ENCODE results near the gene ESYT1. TPM values are rescaled to one million over a fixed set of nuclear protein-coding genes. Genes with fewer than 3 reads are reported as not detected.

ESYT1 gene
- total RNA-seq, 1 donor from 2014 or later = 127 TPM

DNA sequence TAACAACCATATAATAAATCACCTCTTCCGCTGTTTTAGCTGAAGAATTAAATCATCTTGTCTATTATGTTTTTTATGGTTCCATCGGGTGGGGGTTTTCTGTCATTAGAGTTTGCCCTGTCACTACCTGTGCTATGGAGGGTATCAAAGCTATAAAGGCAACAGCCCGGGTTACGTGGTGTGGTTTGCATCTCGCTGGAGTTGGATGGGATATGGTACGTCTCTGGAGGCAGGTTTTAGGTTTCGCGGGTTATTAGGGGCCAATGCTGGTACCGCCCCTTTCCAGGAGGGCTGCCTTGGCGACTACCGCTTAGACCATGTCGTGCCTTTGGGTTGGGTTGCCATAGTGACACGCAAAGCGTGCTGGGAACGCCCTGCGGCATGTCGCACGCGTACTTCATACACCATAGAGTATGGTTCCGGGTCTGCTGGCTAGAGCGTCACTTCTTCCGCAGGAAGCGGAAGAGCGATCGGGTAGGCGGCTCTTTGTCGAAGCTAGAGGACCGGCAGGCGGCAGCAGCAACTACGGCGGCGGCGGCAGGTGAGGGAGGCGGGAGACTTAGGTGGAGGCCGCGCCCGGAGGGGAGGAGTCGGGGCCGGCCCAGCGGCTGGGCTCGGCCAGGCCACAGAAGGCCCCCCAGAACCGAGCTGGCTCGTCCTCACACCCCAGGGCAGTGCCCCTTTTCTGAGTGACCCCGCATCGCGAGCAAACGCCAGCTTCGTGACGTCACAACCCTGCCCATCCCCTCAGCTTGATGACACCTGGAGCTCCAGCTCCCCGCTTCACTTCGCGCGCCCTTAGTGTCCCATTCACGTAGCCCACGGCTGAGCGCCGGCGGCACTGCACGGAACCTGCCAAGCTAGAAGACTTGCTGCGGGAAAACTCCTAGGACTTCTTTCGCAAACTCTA, 10.0 kb upstream of the ESYT1 start, which contains the start of gene ZC3H10:
Gene ZC3H10 (plus strand): TSS at position 489 of the 910 bp plus-strand sequence. CDS start 2,297 bp downstream, outside the sequence.
- Mint-ChIP-seq H3K9me3 (ENCODE audit: unreplicated experiment) (no peaks in the 10 kb centered on the region), H3K27ac (ENCODE audit: unreplicated experiment) (peak within 1 kb of the TSS; percentile 98), H3K27me3 (ENCODE audit: unreplicated experiment) (no peaks in the 10 kb centered on the region), H3K4me3 (ENCODE audit: unreplicated experiment) (peak within 1 kb of the TSS; percentile 99), H3K36me3 (ENCODE audit: unreplicated experiment) (peaks cover 31% of the 10 kb centered on the region), H3K4me1 (ENCODE audit: unreplicated experiment) (peaks cover 36% of the 10 kb centered on the region)
- TF ChIP-seq, protein P1, sequence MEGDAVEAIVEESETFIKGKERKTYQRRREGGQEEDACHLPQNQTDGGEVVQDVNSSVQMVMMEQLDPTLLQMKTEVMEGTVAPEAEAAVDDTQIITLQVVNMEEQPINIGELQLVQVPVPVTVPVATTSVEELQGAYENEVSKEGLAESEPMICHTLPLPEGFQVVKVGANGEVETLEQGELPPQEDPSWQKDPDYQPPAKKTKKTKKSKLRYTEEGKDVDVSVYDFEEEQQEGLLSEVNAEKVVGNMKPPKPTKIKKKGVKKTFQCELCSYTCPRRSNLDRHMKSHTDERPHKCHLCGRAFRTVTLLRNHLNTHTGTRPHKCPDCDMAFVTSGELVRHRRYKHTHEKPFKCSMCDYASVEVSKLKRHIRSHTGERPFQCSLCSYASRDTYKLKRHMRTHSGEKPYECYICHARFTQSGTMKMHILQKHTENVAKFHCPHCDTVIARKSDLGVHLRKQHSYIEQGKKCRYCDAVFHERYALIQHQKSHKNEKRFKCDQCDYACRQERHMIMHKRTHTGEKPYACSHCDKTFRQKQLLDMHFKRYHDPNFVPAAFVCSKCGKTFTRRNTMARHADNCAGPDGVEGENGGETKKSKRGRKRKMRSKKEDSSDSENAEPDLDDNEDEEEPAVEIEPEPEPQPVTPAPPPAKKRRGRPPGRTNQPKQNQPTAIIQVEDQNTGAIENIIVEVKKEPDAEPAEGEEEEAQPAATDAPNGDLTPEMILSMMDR (IDR thresholded peaks at IDR 0.05) = peak; percentile 66
- DNase-seq (ENCODE audit: extremely low spot score, unreplicated experiment) = peak; percentile 99

DNA sequence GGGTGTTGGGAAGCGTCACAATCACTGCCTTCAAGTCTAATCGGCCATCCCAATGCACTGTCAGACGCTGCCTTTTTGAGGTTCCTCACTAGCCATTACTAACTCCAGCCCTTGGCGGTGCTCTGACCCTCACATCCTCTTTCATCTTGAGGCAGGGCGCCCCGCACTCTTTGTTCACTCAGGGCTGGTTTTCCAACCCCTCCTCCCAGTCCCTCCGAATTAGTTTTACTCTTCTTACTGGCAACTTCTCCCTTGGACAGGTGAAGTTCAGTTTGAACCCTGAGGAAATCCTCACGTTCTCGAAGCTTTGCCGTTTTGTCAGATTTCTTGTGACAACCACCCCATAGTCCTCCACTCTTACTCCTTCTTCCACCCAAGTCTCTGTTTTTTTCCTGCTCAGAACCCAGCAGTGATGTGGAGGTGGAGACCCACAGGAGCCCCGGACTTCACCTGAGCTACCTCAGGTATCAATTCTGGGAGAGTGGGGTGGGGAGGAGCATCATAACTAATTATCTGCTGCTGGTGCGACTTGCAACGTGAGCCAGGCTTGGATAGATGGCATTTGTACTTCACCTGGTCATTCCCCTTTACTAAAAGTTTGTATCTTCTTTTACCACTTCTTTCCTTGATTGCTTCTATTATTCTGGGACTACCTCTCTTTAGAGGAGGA, 9.2 kb upstream of the ESYT1 start:
- Mint-ChIP-seq H3K27ac (ENCODE audit: unreplicated experiment) (peak overlapping the region; percentile 98), H3K4me1 (ENCODE audit: unreplicated experiment) (peaks cover 36% of the 10 kb centered on the region), H3K9me3 (ENCODE audit: unreplicated experiment) (no peaks in the 10 kb centered on the region), H3K27me3 (ENCODE audit: unreplicated experiment) (no peaks in the 10 kb centered on the region), H3K4me3 (ENCODE audit: unreplicated experiment) (peak overlapping the region; percentile 99), H3K36me3 (ENCODE audit: unreplicated experiment) (peaks cover 23% of the 10 kb centered on the region)
- DNase-seq (ENCODE audit: extremely low spot score, unreplicated experiment) = no peak
- TF ChIP-seq, protein P1 (IDR thresholded peaks at IDR 0.05) = no peak

DNA sequence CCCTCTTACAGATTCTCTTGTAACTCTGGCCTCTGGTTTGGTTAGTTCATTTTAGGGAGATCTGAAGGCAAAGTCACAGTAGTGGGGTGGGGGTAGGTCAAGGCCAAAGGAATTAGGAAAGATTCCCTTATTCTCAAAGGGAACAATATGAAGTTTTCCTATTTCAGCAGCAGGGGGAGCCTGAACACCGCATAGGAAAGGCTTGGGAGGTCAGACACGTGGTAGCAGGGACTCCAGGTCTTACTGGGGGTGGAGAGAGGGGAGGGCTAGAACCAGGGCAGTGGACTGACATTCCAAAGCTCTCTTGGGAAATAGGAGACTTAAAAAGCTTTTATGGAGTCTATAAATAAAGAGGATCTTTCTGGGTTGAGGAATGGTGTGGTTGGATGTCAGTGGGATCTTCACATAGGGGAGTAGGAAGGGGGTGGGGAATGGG, 8.7 kb upstream of the ESYT1 start:
- Mint-ChIP-seq H3K4me3 (ENCODE audit: unreplicated experiment) (peak overlapping the region; percentile 99), H3K9me3 (ENCODE audit: unreplicated experiment) (no peaks in the 10 kb centered on the region), H3K27ac (ENCODE audit: unreplicated experiment) (peak overlapping the region; percentile 98), H3K4me1 (ENCODE audit: unreplicated experiment) (peaks cover 36% of the 10 kb centered on the region), H3K36me3 (ENCODE audit: unreplicated experiment) (peaks cover 21% of the 10 kb centered on the region), H3K27me3 (ENCODE audit: unreplicated experiment) (no peaks in the 10 kb centered on the region)
- DNase-seq (ENCODE audit: extremely low spot score, unreplicated experiment) = no peak
- TF ChIP-seq, protein P1 (IDR thresholded peaks at IDR 0.05) = peak; percentile 78

DNA sequence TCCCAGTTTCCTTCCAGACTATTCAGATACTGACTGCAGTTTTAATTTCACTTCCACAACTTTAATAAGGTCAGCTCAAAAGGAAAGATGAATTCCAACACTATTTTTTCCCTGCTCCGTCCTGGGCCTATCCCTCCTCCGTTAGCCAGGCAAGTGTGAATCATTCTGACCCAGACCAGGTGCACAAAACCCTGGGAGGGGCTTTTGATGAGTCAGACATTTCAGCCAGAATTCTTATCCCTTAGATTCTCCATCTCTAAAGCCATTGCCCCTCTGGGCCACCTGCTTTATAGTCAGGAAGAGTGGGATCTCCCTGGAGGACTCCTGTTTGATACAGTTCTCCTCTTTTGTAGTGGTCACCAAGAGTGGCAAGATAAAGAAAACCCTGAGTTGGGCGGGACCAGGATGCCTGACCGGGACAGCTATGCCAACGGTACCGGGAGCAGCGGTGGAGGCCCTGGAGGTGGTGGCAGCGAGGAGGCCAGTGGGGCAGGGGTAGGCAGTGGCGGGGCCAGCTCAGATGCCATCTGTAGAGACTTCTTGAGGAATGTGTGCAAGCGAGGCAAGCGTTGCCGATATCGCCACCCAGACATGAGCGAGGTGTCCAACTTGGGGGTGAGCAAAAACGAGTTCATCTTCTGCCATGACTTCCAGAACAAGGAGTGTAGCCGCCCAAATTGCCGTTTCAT, 7.8 kb upstream of the ESYT1 start:
- H3K9me3 Mint-ChIP-seq (ENCODE audit: unreplicated experiment) = no peaks in the 10 kb centered on the region
- DNase-seq (ENCODE audit: extremely low spot score, unreplicated experiment) = no peak
- H3K4me1 Mint-ChIP-seq (ENCODE audit: unreplicated experiment) = peaks cover 33% of the 10 kb centered on the region
- peak overlapping the region; percentile 71 for H3K27ac Mint-ChIP-seq (ENCODE audit: unreplicated experiment)
- peaks cover 21% of the 10 kb centered on the region for H3K36me3 Mint-ChIP-seq (ENCODE audit: unreplicated experiment)
- TF ChIP-seq, protein P1 (IDR thresholded peaks at IDR 0.05) = no peak
- H3K27me3 Mint-ChIP-seq (ENCODE audit: unreplicated experiment) = no peaks in the 10 kb centered on the region
- H3K4me3 Mint-ChIP-seq (ENCODE audit: unreplicated experiment) = no peak overlapping the region

Data from osteocyte (in vitro differentiated cells).